GM12878 (cell line): Measurements from ENCODE around the gene TUBB4B. TPM values are rescaled to one million over a fixed set of nuclear protein-coding genes. Genes with fewer than 3 reads are reported as not detected.

Experiments used
- ATAC-seq: fragments of 200-7000 bp; cut with Tn5 transposase; 3 replicates; pipeline ENCODE4 v1.9.1; 2020; ENCODE audit warnings: mild to moderate bottlenecking, moderate library complexity
- BruUV-seq: library from RNA; stranded (reverse); fragments of 400-500 nt; replicated peaks from 2 replicates; lab custom pipeline; 2021; lab: Mats Ljungman, UMichigan
- CTCF ChIA-PET: fragments of 300-600 bp; sonication (Branson Sonifier 250); formaldehyde crosslinking; extraction: SDS; loops from one replicate; lab custom pipeline; 2021; ENCODE audit warnings: inconsistent platforms; lab: Yijun Ruan, JAX
- POLR2A ChIA-PET: fragments of 350-600 bp; formaldehyde crosslinking; extraction: SDS; loops from one replicate; lab custom pipeline; 2021; ENCODE audit warnings: inconsistent platforms; lab: Charles Lee
- RAD21 ChIA-PET: fragments of 300-600 bp; sonication (Branson Sonifier 250); formaldehyde crosslinking; loops from one replicate; lab custom pipeline; 2023; ENCODE audit warnings: antibody characterized with exemption; ENCODE audit not compliant: unreplicated experiment; lab: Charles Lee
- SMC1A ChIA-PET: fragments of 300-600 bp; sonication (Branson Sonifier 250); formaldehyde crosslinking; loops from one replicate; lab custom pipeline; 2023; ENCODE audit not compliant: unreplicated experiment, uncharacterized antibody; lab: Charles Lee
- DNase-seq: peaks from one replicate; pipeline ENCODE4 v3.0.0-alpha.2; 2011; ENCODE audit warnings: low read depth, low spot score
- FAIRE-seq: peaks from 3 replicates; lab custom pipeline; 2011; peaks lifted over from hg19 to GRCh38; lab: Jason Lieb, UNC
- H2AFZ ChIP-seq: 2 replicates; pipeline ENCODE4 v1.6.0; 2011; ENCODE audit warnings: low read depth, low read length, control low read depth; ENCODE audit not compliant: control insufficient read depth
- H3K27ac ChIP-seq: 2 replicates; pipeline ENCODE4 v1.5.1; 2011; ENCODE audit warnings: control low read depth; ENCODE audit not compliant: control insufficient read depth, insufficient read depth
- H3K27me3 ChIP-seq, 2 experiments: replicated peaks in 1 of 2; 2 replicates each; pipeline versions ENCODE4 v1.6.0 to v1.6.1; 2011; ENCODE audit warnings: low read length in 1 of 2; ENCODE audit not compliant: control insufficient read depth in 2 of 2, insufficient read depth in 2 of 2
- H3K36me3 ChIP-seq, 2 experiments: 2 replicates each; pipeline ENCODE4 v1.5.1; 2011; ENCODE audit warnings: low read length in 1 of 2; ENCODE audit not compliant: control insufficient read depth in 2 of 2, insufficient read depth in 2 of 2
- H3K4me1 ChIP-seq: 2 replicates; pipeline ENCODE4 v1.6.1; 2011; ENCODE audit warnings: mild to moderate bottlenecking, low read length, moderate library complexity, mixed read lengths; ENCODE audit not compliant: control insufficient read depth, insufficient read depth
- H3K4me2 ChIP-seq: 2 replicates; pipeline ENCODE4 v1.6.0; 2011; ENCODE audit warnings: control low read depth; ENCODE audit not compliant: control insufficient read depth, insufficient read depth
- H3K4me3 ChIP-seq: fragments of 200-600 bp; sonication (generic); 2 replicates; pipeline ENCODE4 v1.5.1; 2016
- H3K79me2 ChIP-seq: 2 replicates; pipeline ENCODE4 v1.6.0; 2011; ENCODE audit warnings: low read length; ENCODE audit not compliant: control insufficient read depth, insufficient read depth
- H3K9ac ChIP-seq: 2 replicates; pipeline ENCODE4 v1.8.0; 2011; ENCODE audit warnings: low read length, control low read depth, mixed read lengths; ENCODE audit not compliant: control insufficient read depth, insufficient read depth
- H3K9me3 ChIP-seq: replicated peaks from 3 replicates; pipeline ENCODE4 v1.5.1; 2011; ENCODE audit warnings: mild to moderate bottlenecking, low read length; ENCODE audit not compliant: control insufficient read depth, insufficient read depth
- H4K20me1 ChIP-seq: 2 replicates; pipeline ENCODE4 v1.6.0; 2011; ENCODE audit not compliant: control insufficient read depth, insufficient read depth
- CHD4 ChIP-seq: fragments of 200-600 bp; sonication (generic); IDR thresholded peaks from 2 replicates; pipeline ENCODE4 v1.6.1; 2016; ENCODE audit warnings: mild to moderate bottlenecking
- DPF2 ChIP-seq: fragments of 450-650 bp; IDR thresholded peaks from 2 replicates; pipeline ENCODE4 v1.6.1; 2017; ENCODE audit warnings: mild to moderate bottlenecking
- JUNB ChIP-seq: IDR thresholded peaks from 2 replicates; pipeline ENCODE4 v1.6.1; 2016; ENCODE audit warnings: antibody characterized with exemption, mild to moderate bottlenecking
- JUND ChIP-seq: IDR thresholded peaks from 2 replicates; pipeline ENCODE4 v1.6.1; 2012; ENCODE audit warnings: low read depth, mild to moderate bottlenecking, low read length, improper control_type of control experiment, moderate library complexity
- MEF2B ChIP-seq: fragments of 450-650 bp; IDR thresholded peaks from 2 replicates; pipeline ENCODE4 v1.6.1; 2018; ENCODE audit warnings: mild to moderate bottlenecking, moderate library complexity; ENCODE audit not compliant: partially characterized antibody, poor library complexity, severe bottlenecking
- MTA3 ChIP-seq: IDR thresholded peaks from 2 replicates; pipeline ENCODE4 v1.6.1; 2012; ENCODE audit warnings: low read length, inconsistent platforms, borderline replicate concordance
- MYB ChIP-seq: fragments of 150-350 bp; IDR thresholded peaks from 2 replicates; pipeline ENCODE4 v1.6.1; 2014; ENCODE audit warnings: mild to moderate bottlenecking, low read depth, low read length, borderline replicate concordance
- NR2F1 ChIP-seq: fragments of 450-650 bp; conservative IDR thresholded peaks from 2 replicates; pipeline ENCODE4 v1.6.1; 2017; ENCODE audit warnings: mild to moderate bottlenecking
- PAX8 ChIP-seq: fragments of 450-650 bp; IDR thresholded peaks from 2 replicates; pipeline ENCODE4 v1.6.1; 2017; ENCODE audit warnings: mild to moderate bottlenecking, moderate library complexity
- POLR2AphosphoS2 ChIP-seq: IDR thresholded peaks from 2 replicates; pipeline ENCODE4 v1.6.1; 2011; ENCODE audit warnings: low read depth, mild to moderate bottlenecking, low read length, improper control_type of control experiment, moderate library complexity
- SPI1 ChIP-seq: IDR thresholded peaks from 2 replicates; pipeline ENCODE4 v1.6.1; 2011; ENCODE audit warnings: low read depth, mild to moderate bottlenecking, low read length, moderate library complexity, borderline replicate concordance; ENCODE audit not compliant: insufficient read depth
- SREBF1 ChIP-seq: IDR thresholded peaks from 2 replicates; pipeline ENCODE4 v1.6.1; 2012; ENCODE audit warnings: mild to moderate bottlenecking, low read length
- TBL1XR1 ChIP-seq: IDR thresholded peaks from 2 replicates; pipeline ENCODE4 v1.6.1; 2012; ENCODE audit warnings: low read depth, low read length, improper control_type of control experiment
- TCF12 ChIP-seq: IDR thresholded peaks from 2 replicates; pipeline ENCODE4 v1.6.1; 2011; ENCODE audit warnings: low read depth, mild to moderate bottlenecking, low read length
- ZNF217 ChIP-seq: fragments of 450-650 bp; IDR thresholded peaks from 2 replicates; pipeline ENCODE4 v1.6.1; 2017; ENCODE audit warnings: antibody characterized with exemption, mild to moderate bottlenecking
- WGBS: methylation state at CpG from one replicate; pipeline ENCODE4 v1.1.6; 2016; ENCODE audit warnings: low lambda C conversion rate; ENCODE audit not compliant: insufficient replicate concordance, insufficient coverage; ENCODE audit errors: missing lambda C conversion rate; 5-methylcytosine and 5-hydroxymethylcytosine counted together
- in situ Hi-C: fragments of 300-500 bp; cut with MboI; formaldehyde crosslinking; loops from 9 replicates; pipeline ENCODE4 v1.14.3; 2018; ENCODE audit warnings: mixed read lengths
- intact Hi-C: fragments of 100-400 bp; cut with micrococcal nuclease; formaldehyde crosslinking; loops from one replicate; pipeline ENCODE4 v1.14.2; 2022; ENCODE audit not compliant: unreplicated experiment
- polyA plus RNA-seq, 11 experiments: library from polyadenylated mRNA; depleted of rRNA in 4 of 11; unstranded in 6 of 11; stranded (reverse) in 5 of 11; fragments of >200 nt; fragmentation: Nextera tagmentation in 4 of 11; fragmentation: Illumina TruSeq in 1 of 11; extraction: Ambion mirVana in 4 of 11; extraction: Trizol in 1 of 11; gene quantifications; 1 replicate in 1 of 11; 2 replicates in 10 of 11; pipeline versions ENCODE4 v1.2.1 to v1.2.3, GENCODE V29; 2011 to 2016; ENCODE audit warnings: inconsistent platforms in 2 of 11, missing spikeins in 2 of 11, low read depth in 1 of 11
- total RNA-seq, 4 experiments: library from RNA; depleted of rRNA in 3 of 4; stranded (reverse); fragments of >200 nt in 3 of 4; fragmentation: Illumina TruSeq in 1 of 4; extraction: Trizol in 1 of 4; gene quantifications; 2 replicates each; pipeline versions ENCODE4 v1.2.1 to v1.2.3, GENCODE V29; 2013 to 2021
- TF ChIP-seq, protein P1 (sequence below): fragments of 450-650 bp; conservative IDR thresholded peaks from 2 replicates; pipeline ENCODE4 v1.6.1; 2017; ENCODE audit warnings: mild to moderate bottlenecking, moderate library complexity
- TF ChIP-seq, protein P2 (sequence below): fragments of 450-650 bp; IDR thresholded peaks from 2 replicates; pipeline ENCODE4 v1.6.1; 2017; ENCODE audit warnings: antibody characterized with exemption, mild to moderate bottlenecking, moderate library complexity

TUBB4B gene
- total and polyA plus RNA-seq, 10 of the 15 experiments (the other 5 are each of a cell fraction or from before 2014, with no cell fraction given): 23.0 to 532 (median 254) TPM

DNA sequence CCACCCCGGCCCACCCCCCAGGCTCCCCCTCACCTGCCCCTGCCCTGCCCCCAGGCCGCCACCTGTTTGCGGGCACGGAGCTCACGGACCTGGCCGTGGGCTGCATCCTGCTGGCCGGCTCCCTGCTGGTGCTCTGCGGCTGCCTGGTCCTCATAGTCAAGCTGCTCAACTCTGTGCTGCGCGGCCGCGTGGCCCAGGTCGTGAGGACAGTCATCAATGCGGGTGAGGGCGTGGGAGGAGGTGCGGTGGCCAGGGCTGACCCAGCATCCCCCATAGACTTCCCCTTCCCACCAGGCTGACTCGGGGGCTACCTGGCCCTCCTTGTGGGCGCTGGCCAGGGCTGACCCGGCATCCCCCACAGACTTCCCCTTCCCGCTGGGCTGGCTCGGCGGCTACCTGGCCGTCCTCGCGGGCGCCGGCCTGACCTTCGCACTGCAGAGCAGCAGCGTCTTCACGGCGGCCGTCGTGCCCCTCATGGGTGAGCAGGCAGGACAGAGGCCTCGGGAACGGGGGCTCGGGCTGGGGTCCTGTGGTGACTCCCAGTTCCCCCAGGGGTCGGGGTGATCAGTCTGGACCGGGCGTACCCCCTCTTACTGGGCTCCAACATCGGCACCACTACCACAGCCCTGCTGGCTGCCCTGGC, 6.9 kb upstream of the TUBB4B start (continued):
- TF ChIP-seq, protein P1, sequence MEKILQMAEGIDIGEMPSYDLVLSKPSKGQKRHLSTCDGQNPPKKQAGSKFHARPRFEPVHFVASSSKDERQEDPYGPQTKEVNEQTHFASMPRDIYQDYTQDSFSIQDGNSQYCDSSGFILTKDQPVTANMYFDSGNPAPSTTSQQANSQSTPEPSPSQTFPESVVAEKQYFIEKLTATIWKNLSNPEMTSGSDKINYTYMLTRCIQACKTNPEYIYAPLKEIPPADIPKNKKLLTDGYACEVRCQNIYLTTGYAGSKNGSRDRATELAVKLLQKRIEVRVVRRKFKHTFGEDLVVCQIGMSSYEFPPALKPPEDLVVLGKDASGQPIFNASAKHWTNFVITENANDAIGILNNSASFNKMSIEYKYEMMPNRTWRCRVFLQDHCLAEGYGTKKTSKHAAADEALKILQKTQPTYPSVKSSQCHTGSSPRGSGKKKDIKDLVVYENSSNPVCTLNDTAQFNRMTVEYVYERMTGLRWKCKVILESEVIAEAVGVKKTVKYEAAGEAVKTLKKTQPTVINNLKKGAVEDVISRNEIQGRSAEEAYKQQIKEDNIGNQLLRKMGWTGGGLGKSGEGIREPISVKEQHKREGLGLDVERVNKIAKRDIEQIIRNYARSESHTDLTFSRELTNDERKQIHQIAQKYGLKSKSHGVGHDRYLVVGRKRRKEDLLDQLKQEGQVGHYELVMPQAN: no peak
- no peak for TF ChIP-seq POLR2AphosphoS2
- TF ChIP-seq ZNF217: no peak
- no peak for TF ChIP-seq MYB
- TF ChIP-seq TCF12: no peak
- no peak for TF ChIP-seq PAX8

DNA sequence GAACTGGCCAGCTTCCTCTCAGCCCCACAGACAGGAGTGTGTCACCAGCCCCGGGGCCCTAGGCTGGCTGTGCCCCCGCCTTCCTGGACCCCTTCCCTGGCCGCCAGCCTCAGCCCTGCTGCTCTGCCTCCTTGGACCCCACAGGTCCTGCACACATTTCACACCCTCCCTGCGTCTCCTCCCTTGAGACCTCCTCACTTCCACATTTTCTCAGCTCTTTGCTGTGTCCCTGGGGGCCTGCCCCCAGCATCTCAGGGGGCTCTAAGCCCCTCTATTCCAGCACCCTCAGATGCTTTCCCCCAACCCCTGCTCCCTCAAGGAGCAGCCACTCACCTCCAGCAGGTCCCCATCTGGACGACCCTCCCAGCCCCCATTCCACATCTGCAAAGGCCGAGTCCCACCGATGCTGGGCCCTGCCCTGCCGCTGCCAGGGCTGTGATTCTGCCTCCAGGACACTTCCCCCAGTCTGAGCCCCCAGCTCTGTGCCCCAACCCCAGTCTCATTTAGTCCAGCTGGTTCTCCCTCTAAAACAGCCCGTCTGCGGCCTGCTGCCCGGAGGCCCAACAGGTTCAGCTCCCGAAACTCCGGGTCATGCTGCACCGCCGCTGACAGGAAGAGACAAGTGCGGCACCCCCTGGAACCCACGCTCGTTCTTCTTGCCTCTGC, 6.2 kb upstream of the TUBB4B start:
- no peak for TF ChIP-seq CHD4
- TF ChIP-seq MEF2B: peak; percentile 89
- 0 out of 2 replicates have a peak, but pooled peaks have one; percentile 32 for TF ChIP-seq DPF2
- TF ChIP-seq, protein P2, sequence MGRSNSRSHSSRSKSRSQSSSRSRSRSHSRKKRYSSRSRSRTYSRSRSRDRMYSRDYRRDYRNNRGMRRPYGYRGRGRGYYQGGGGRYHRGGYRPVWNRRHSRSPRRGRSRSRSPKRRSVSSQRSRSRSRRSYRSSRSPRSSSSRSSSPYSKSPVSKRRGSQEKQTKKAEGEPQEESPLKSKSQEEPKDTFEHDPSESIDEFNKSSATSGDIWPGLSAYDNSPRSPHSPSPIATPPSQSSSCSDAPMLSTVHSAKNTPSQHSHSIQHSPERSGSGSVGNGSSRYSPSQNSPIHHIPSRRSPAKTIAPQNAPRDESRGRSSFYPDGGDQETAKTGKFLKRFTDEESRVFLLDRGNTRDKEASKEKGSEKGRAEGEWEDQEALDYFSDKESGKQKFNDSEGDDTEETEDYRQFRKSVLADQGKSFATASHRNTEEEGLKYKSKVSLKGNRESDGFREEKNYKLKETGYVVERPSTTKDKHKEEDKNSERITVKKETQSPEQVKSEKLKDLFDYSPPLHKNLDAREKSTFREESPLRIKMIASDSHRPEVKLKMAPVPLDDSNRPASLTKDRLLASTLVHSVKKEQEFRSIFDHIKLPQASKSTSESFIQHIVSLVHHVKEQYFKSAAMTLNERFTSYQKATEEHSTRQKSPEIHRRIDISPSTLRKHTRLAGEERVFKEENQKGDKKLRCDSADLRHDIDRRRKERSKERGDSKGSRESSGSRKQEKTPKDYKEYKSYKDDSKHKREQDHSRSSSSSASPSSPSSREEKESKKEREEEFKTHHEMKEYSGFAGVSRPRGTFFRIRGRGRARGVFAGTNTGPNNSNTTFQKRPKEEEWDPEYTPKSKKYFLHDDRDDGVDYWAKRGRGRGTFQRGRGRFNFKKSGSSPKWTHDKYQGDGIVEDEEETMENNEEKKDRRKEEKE: no peak
- no peak for TF ChIP-seq JUND
- TF ChIP-seq NR2F1: peak; percentile 39; the same call in 1 of the 2 replicates
- TF ChIP-seq TBL1XR1: no peak
- no peak for TF ChIP-seq PAX8
- no peak for TF ChIP-seq MTA3
- no peak for TF ChIP-seq JUNB
- TF ChIP-seq SPI1: peak; percentile 60; the same call in 1 of the 2 replicates
- no peak for TF ChIP-seq SREBF1
- TF ChIP-seq, all 136 proteins: peak for 4
- ChIA-PET RAD21 (interaction anchor here (0.7 to 4.6 kb wide), 5 partner anchors 21 to 116 kb away, joined by 3 to 20 read pairs (median 4); partner anchors contain the start of genes ANAPC2 and SSNA1), SMC1A (interaction anchor here (0.7 to 1.2 kb wide), 3 partner anchors 84 to 116 kb away, joined by 3 to 4 read pairs (median 3); no protein-coding TSS in a partner anchor), CTCF (interaction anchor here (0.9 to 1.3 kb wide), 5 partner anchors 12 to 206 kb away, joined by 3 to 8 read pairs (median 3); partner anchors contain the start of gene SSNA1), POLR2A (interaction anchor here (0.6 to 2.0 kb wide), 6 partner anchors 10 to 119 kb away, joined by 3 to 15 read pairs (median 4); partner anchors contain the start of genes CYSRT1 and TPRN)
- in situ Hi-C loops: no loop called here
- Histone ChIP-seq H3K4me3 (no peak overlapping the region), H3K9me3 (no peaks in the 10 kb centered on the region), H2AFZ (no peak overlapping the region), H3K27me3 (no peaks in the 10 kb centered on the region), H3K79me2 (peaks cover 4% of the 10 kb centered on the region), H3K36me3 (no peaks in the 10 kb centered on the region), H3K4me1 (peaks cover 26% of the 10 kb centered on the region), H3K9ac (no peak overlapping the region), H4K20me1 (no peaks in the 10 kb centered on the region), H3K27ac (no peak overlapping the region), H3K4me2 (no peak overlapping the region)
- intact Hi-C loops: loop anchor here (5.0 kb wide), 1 partner anchor 448 kb away; no protein-coding TSS in a partner anchor
- WGBS: 37% methylated on average over 18 of the region's 18 CpGs
- no peak for FAIRE-seq
- no TSS peak for BruUV-seq
- no peak for ATAC-seq
- no peak for DNase-seq
